Activated CD4-positive, alpha-beta T cell treated with anti-CD3 and anti-CD28 coated beads, Interleukin-10, Interleukin-2, amounts not matched to agents 100 ng/mL and 50 ng/mL, durations not matched to agents 16 hours and 8 hours (primary cell): ENCODE data around the gene CACNA1E.
"Not testable (repeated sequence)": the region's sequence is repeated elsewhere in the genome, so short reads cannot be mapped to it uniquely, and the experiment has no call there.

Source experiments
- DNase-seq: peaks from one replicate; pipeline ENCODE4 v3.0.0-alpha.2; 2020

Gene CACNA1E

DNA sequence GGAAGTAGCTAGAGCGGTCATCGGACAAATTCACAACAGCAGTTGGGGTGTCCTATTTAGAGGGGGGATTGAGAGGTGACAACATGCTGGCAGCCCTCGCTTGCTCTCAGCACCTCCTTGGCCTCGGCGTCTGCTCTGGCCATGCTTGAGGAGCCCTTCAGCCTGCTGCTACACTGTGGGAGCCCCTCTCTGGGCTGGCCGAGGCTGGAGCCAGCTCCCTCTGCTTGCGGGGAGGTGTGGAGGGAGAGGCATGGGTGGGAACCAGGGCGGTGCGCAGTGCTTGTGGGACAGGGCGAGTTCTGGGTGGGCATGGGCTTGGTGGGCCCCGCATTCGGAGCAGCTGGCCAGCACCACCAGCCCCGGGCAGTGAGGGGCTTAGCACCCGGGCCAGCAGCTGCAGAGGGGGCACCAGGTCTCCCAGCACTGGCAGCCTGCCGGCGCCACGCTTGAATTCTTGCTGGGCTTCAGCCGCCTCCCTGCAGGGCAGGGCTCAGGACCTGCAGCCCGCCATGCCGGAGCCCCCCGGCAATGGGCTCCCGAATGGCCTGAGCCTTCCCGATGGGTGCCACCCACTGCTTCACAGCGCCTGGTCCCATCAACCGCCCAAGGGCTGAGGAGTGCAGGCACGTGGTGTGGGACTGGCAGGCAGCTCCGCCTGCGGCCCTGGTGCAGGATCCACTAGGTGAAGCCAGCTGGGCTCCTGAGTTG, 349.0 kb downstream of the CACNA1E start:
- DNase-seq: not testable (repeated sequence)

DNA sequence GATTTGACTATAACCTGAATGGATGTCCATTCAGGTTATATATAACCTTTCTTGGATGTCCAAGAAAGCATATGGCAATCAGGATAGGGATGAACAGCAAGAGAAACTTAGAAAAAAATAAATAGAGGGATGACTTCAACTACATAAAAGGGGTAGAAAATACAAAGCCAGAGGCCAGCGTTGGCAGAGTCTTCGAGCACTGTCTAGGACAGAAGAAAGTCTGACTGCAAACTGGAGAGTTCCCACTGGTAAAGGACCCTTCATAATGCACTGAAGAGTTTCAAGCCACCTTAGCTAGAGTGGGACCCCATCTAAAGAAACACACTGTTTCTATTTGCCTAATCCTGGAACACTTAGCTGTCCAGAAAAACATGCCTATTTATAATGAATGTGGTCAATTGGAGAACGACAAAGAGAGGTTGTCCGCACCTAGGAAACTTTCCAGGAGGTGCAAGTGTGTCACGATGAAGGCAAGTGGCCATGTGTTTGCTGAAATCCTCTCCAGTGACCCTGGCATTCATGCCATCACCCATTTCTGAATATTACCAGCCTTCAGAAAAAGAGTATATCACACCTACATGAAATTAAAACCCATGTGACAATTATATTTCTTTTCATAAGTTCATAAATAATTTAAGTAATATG, 362.8 kb downstream of the CACNA1E start:
- no peak for DNase-seq

DNA sequence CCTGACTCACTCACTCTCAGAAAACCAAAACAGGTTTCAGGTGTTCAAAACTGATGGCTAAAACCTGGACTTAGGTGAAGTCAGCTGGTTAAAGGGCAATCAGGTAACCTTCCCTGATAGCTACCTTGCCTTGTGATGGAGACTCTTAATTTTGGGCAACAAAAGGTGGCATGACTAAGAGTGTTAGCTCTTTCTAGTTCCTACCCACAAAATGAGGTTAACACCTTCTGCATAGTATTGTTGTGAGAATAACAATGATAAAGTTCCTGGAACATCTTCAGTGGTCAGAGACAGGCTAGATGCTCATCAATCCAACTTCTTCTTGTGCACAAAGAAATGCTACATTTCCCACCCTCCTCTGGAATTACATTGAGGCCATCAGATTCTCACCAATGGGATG, 363.4 kb downstream of the CACNA1E start:
- DNase-seq: peak; percentile 5

DNA sequence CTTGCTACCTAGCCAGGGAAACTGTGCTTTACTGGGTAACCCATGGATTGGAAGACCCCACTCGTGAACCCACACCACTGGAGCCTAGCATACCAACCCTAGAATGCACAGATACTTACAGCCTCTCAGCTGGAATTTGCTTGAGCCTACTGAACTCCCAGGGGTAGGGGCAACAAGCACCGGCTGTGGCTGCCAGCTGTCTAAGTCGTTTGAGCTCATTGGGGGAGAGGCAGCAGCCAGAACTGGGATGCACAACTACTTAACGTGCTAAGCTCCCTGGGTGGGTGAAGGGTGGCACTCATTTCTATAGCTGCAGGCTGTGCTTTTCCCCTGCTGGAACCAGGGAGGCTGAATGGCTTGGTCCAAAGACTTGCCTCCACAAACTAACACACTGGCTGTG, 365.8 kb downstream of the CACNA1E start:
- no peak for DNase-seq

DNA sequence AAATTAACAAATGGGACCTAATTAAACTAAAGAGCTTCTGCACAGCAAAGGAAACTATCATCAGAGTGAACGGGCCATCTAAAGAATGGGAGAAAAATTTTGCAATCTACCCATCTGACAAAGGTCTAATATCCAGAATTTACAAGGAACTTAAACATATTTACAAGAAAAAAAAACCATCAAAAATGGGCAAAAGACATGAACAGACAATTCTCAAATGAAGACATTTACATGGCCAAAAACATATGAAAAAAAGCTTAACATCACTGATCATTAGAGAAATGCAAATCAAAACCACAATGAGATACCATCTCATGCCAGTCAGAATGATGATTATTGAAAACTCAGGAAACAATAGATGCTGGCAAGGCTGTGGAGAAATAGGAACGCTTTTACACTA, 370.9 kb downstream of the CACNA1E start:
- not testable (repeated sequence) for DNase-seq

DNA sequence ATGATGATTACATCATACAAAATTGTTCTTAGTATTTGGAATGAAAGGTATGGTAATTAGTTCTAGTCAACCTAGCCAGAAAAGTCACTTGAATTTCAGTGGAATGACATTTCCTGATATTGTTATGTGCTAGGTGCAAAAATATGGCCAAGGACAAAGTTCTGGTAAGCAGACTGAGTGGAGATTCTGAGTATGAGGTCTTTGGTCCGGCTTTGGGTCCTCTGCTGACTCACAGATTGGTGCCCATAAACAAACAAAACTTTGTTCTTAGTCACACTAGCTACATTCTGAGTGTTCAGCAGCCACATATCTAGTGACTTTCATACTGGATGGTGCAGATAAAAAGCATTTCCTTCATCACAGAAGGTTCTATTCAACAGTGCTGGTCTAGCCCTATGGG, 372.1 kb downstream of the CACNA1E start:
- DNase-seq: peak; percentile 1
